ENCODE results near the gene BMP2K. TPM values are rescaled to one million over a fixed set of nuclear protein-coding genes. Genes with fewer than 3 reads are reported as not detected.

Gene BMP2K
- total RNA-seq, 1 experiment from 2014 or later = 4.9 TPM

GRCh38 chr4:78776729-78777575 lies 802 bp downstream of the BMP2K start:
- Histone ChIP-seq H3K27ac (ENCODE audit: low read length) (no peak overlapping the region), H3K4me2 (ENCODE audit: low read depth, low read length, poor library complexity, severe bottlenecking) (peak overlapping the region; percentile 75), H3K9me3 (ENCODE audit: low read length) (no peaks in the 10 kb centered on the region), H3K79me2 (ENCODE audit: low read length) (no peaks in the 10 kb centered on the region), H3K27me3 (ENCODE audit: low read length) (no peaks in the 10 kb centered on the region), H3K4me3 (ENCODE audit: low read length) (peak overlapping the region; percentile 74), H3K4me1 (ENCODE audit: low read length) (peaks cover 15% of the 10 kb centered on the region), H3K9me2 (replicated peaks; ENCODE audit: insufficient read depth, low read length) (no peaks in the 10 kb centered on the region), H3K9ac (ENCODE audit: low read length) (peak overlapping the region; percentile 70), H4K20me1 (ENCODE audit: insufficient read depth, low read depth, low read length) (no peaks in the 10 kb centered on the region), H3K36me3 (ENCODE audit: insufficient read depth, low read length) (no peaks in the 10 kb centered on the region), H2AFZ (ENCODE audit: low read length) (no peak overlapping the region; the same call in 1 of the 2 replicates)
- peak; percentile 54 for DNase-seq

GRCh38 chr4:78777576-78777940 lies 1.4 kb downstream of the BMP2K start:
- H3K4me2 ChIP-seq (ENCODE audit: low read depth, low read length, poor library complexity, severe bottlenecking) = peak overlapping the region; percentile 75
- peak overlapping the region; percentile 74 for H3K4me3 ChIP-seq (ENCODE audit: low read length)
- H3K79me2 ChIP-seq (ENCODE audit: low read length) = no peaks in the 10 kb centered on the region
- no peaks in the 10 kb centered on the region for H3K36me3 ChIP-seq (ENCODE audit: insufficient read depth, low read length)
- H3K9me2 ChIP-seq (replicated peaks; ENCODE audit: insufficient read depth, low read length) = no peaks in the 10 kb centered on the region
- H2AFZ ChIP-seq (ENCODE audit: low read length) = no peak overlapping the region
- no peak overlapping the region for H3K27ac ChIP-seq (ENCODE audit: low read length)
- no peak for DNase-seq
- no peaks in the 10 kb centered on the region for H3K27me3 ChIP-seq (ENCODE audit: low read length)
- H3K4me1 ChIP-seq (ENCODE audit: low read length) = peaks cover 15% of the 10 kb centered on the region
- H3K9me3 ChIP-seq (ENCODE audit: low read length) = no peaks in the 10 kb centered on the region
- no peak overlapping the region for H3K9ac ChIP-seq (ENCODE audit: low read length)
- H4K20me1 ChIP-seq (ENCODE audit: insufficient read depth, low read depth, low read length) = no peaks in the 10 kb centered on the region

GRCh38 chr4:78778530-78778929 lies 2.4 kb downstream of the BMP2K start:
- Histone ChIP-seq H3K4me3 (ENCODE audit: low read length) (no peak overlapping the region), H3K27ac (ENCODE audit: low read length) (no peak overlapping the region), H3K4me1 (ENCODE audit: low read length) (peaks cover 15% of the 10 kb centered on the region), H3K9me3 (ENCODE audit: low read length) (no peaks in the 10 kb centered on the region), H3K9ac (ENCODE audit: low read length) (no peak overlapping the region), H3K9me2 (replicated peaks; ENCODE audit: insufficient read depth, low read length) (no peaks in the 10 kb centered on the region), H3K27me3 (ENCODE audit: low read length) (no peaks in the 10 kb centered on the region), H2AFZ (ENCODE audit: low read length) (no peak overlapping the region), H3K79me2 (ENCODE audit: low read length) (no peaks in the 10 kb centered on the region), H3K4me2 (ENCODE audit: low read depth, low read length, poor library complexity, severe bottlenecking) (no peak overlapping the region), H4K20me1 (ENCODE audit: insufficient read depth, low read depth, low read length) (no peaks in the 10 kb centered on the region), H3K36me3 (ENCODE audit: insufficient read depth, low read length) (no peaks in the 10 kb centered on the region)
- DNase-seq = no peak

- Histone ChIP-seq H3K79me2 (ENCODE audit: low read length) (no peaks in the 10 kb centered on the region), H3K4me3 (ENCODE audit: low read length) (no peak overlapping the region), H3K27ac (ENCODE audit: low read length) (no peak overlapping the region), H3K36me3 (ENCODE audit: insufficient read depth, low read length) (no peaks in the 10 kb centered on the region), H3K27me3 (ENCODE audit: low read length) (no peaks in the 10 kb centered on the region), H3K4me2 (ENCODE audit: low read depth, low read length, poor library complexity, severe bottlenecking) (no peak overlapping the region), H2AFZ (ENCODE audit: low read length) (no peak overlapping the region), H3K9me3 (ENCODE audit: low read length) (no peaks in the 10 kb centered on the region), H4K20me1 (ENCODE audit: insufficient read depth, low read depth, low read length) (no peaks in the 10 kb centered on the region), H3K9me2 (replicated peaks; ENCODE audit: insufficient read depth, low read length) (no peaks in the 10 kb centered on the region), H3K9ac (ENCODE audit: low read length) (no peak overlapping the region), H3K4me1 (ENCODE audit: low read length) (peaks cover 15% of the 10 kb centered on the region)
- DNase-seq = no peak
Observed at GRCh38 chr4:78779280-78779679, 3.1 kb downstream of the BMP2K start.

- Histone ChIP-seq H3K27me3 (ENCODE audit: low read length) (no peaks in the 10 kb centered on the region), H2AFZ (ENCODE audit: low read length) (no peak overlapping the region), H3K9me2 (replicated peaks; ENCODE audit: insufficient read depth, low read length) (no peaks in the 10 kb centered on the region), H3K9me3 (ENCODE audit: low read length) (no peaks in the 10 kb centered on the region), H3K36me3 (ENCODE audit: insufficient read depth, low read length) (no peaks in the 10 kb centered on the region), H3K4me3 (ENCODE audit: low read length) (no peak overlapping the region), H3K9ac (ENCODE audit: low read length) (no peak overlapping the region), H3K79me2 (ENCODE audit: low read length) (no peaks in the 10 kb centered on the region), H3K4me1 (ENCODE audit: low read length) (peaks cover 11% of the 10 kb centered on the region), H3K4me2 (ENCODE audit: low read depth, low read length, poor library complexity, severe bottlenecking) (no peak overlapping the region), H3K27ac (ENCODE audit: low read length) (no peak overlapping the region), H4K20me1 (ENCODE audit: insufficient read depth, low read depth, low read length) (no peaks in the 10 kb centered on the region)
- no peak for DNase-seq
Observed at GRCh38 chr4:78780093-78780492, 3.9 kb downstream of the BMP2K start.

GRCh38 chr4:78781139-78781538 lies 5.0 kb downstream of the BMP2K start:
- Histone ChIP-seq H2AFZ (ENCODE audit: low read length) (no peak overlapping the region), H3K9me2 (replicated peaks; ENCODE audit: insufficient read depth, low read length) (no peaks in the 10 kb centered on the region), H3K79me2 (ENCODE audit: low read length) (no peaks in the 10 kb centered on the region), H3K27me3 (ENCODE audit: low read length) (no peaks in the 10 kb centered on the region), H3K36me3 (ENCODE audit: insufficient read depth, low read length) (no peaks in the 10 kb centered on the region), H3K9me3 (ENCODE audit: low read length) (no peaks in the 10 kb centered on the region), H3K4me3 (ENCODE audit: low read length) (no peak overlapping the region), H3K4me1 (ENCODE audit: low read length) (peaks cover 9% of the 10 kb centered on the region), H3K9ac (ENCODE audit: low read length) (no peak overlapping the region), H3K27ac (ENCODE audit: low read length) (no peak overlapping the region), H4K20me1 (ENCODE audit: insufficient read depth, low read depth, low read length) (no peaks in the 10 kb centered on the region), H3K4me2 (ENCODE audit: low read depth, low read length, poor library complexity, severe bottlenecking) (no peak overlapping the region)
- no peak for DNase-seq

- Histone ChIP-seq H3K4me3 (ENCODE audit: low read length) (no peak overlapping the region), H2AFZ (ENCODE audit: low read length) (no peak overlapping the region), H3K79me2 (ENCODE audit: low read length) (no peaks in the 10 kb centered on the region), H3K9ac (ENCODE audit: low read length) (no peak overlapping the region), H3K4me1 (ENCODE audit: low read length) (peaks cover 8% of the 10 kb centered on the region), H3K27me3 (ENCODE audit: low read length) (no peaks in the 10 kb centered on the region), H3K9me2 (replicated peaks; ENCODE audit: insufficient read depth, low read length) (no peaks in the 10 kb centered on the region), H3K9me3 (ENCODE audit: low read length) (no peaks in the 10 kb centered on the region), H3K4me2 (ENCODE audit: low read depth, low read length, poor library complexity, severe bottlenecking) (no peak overlapping the region), H3K36me3 (ENCODE audit: insufficient read depth, low read length) (no peaks in the 10 kb centered on the region), H4K20me1 (ENCODE audit: insufficient read depth, low read depth, low read length) (no peaks in the 10 kb centered on the region), H3K27ac (ENCODE audit: low read length) (no peak overlapping the region)
- no peak for DNase-seq
Observed at GRCh38 chr4:78781924-78782323, 5.8 kb downstream of the BMP2K start.

GRCh38 chr4:78784236-78784865 lies 8.2 kb downstream of the BMP2K start:
- H3K9ac ChIP-seq (ENCODE audit: low read length) = no peak overlapping the region
- no peaks in the 10 kb centered on the region for H3K36me3 ChIP-seq (ENCODE audit: insufficient read depth, low read length)
- H3K79me2 ChIP-seq (ENCODE audit: low read length) = no peaks in the 10 kb centered on the region
- H3K9me3 ChIP-seq (ENCODE audit: low read length) = no peaks in the 10 kb centered on the region
- no peaks in the 10 kb centered on the region for H3K27me3 ChIP-seq (ENCODE audit: low read length)
- no peak overlapping the region for H3K4me2 ChIP-seq (ENCODE audit: low read depth, low read length, poor library complexity, severe bottlenecking)
- no peaks in the 10 kb centered on the region for H3K4me1 ChIP-seq (ENCODE audit: low read length)
- DNase-seq = no peak
- no peak overlapping the region for H3K4me3 ChIP-seq (ENCODE audit: low read length)
- H3K27ac ChIP-seq (ENCODE audit: low read length) = no peak overlapping the region
- no peaks in the 10 kb centered on the region for H4K20me1 ChIP-seq (ENCODE audit: insufficient read depth, low read depth, low read length)
- H2AFZ ChIP-seq (ENCODE audit: low read length) = no peak overlapping the region
- no peaks in the 10 kb centered on the region for H3K9me2 ChIP-seq (replicated peaks; ENCODE audit: insufficient read depth, low read length)
